NCI-H446 treated with DMSO at 0.1 percent for 48 hours (cell line): Measurements from ENCODE around the gene VPS54.
"Not testable (repeated sequence)": the region's sequence is repeated elsewhere in the genome, so short reads cannot be mapped to it uniquely, and the experiment has no call there.

ENCODE experiments used
- DNase-seq: peaks from one replicate; lab custom pipeline; 2025; lab: John Stamatoyannopoulos, UW

VPS54 gene

DNA sequence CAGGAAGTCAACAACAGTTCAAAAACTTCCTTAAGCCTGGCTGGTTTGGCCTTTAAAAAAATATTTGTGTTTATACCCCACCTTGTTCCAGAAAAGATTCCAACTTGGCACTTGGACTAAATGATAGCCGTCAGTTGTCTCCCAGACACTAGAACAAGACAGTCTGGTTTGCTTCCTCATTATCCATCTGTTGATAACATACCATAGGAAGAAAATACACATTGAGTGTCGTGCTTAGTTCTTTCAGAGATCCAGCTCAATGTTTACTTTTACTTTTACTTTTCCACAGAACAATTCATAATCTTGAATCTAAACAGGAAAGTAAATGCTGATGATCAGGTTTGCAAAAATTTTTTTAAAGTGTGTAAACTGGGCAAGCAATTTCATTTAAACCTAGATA is 2.4 kb upstream of the VPS54 start:
- DNase-seq = no peak

DNA sequence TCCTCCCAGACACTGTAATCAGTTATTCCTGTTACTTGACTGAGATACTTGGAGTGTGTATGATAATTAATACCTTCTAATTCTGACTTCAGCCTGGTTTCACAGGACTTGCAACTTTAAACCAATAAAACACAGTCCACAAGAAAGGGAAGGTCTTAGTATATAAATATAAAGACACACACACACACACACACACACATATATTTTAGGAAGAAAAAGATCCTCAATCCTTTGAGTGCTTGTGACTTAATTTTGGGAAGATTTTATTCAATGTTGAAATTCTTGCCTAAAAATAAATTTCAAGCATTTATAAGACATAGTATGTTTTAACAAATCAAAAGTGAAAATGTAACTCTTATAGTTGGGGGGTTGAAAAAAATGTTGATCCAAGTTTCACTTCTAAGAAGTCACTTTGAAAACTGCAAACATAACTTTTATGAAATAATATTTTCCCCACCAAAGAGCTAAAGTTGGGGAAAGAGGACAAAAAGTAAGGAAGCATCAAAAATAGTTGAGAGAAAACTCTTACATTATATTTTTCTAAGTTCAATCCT is 824 bp upstream of the VPS54 start:
- no peak for DNase-seq

DNA sequence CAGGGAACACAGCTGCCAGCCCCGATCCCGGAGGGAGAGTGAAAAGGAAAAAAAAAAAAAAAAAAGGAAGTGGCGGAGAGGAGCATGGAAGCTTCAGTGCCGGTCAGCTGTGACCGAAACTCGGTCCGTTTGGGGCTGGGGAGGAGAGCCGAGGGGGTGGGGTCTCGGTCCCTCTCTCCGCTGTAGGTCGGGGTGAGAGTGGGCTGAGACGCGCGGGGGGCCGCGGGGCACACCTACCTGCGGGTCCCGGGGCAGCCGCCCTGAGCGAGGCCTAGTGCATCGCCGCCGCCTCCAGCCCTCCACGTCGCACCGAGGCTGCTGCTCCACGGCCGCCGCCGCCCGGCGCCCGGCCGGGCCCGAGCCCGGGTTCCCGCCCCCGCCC is 536 bp downstream of the VPS54 start:
- DNase-seq = no peak

DNA sequence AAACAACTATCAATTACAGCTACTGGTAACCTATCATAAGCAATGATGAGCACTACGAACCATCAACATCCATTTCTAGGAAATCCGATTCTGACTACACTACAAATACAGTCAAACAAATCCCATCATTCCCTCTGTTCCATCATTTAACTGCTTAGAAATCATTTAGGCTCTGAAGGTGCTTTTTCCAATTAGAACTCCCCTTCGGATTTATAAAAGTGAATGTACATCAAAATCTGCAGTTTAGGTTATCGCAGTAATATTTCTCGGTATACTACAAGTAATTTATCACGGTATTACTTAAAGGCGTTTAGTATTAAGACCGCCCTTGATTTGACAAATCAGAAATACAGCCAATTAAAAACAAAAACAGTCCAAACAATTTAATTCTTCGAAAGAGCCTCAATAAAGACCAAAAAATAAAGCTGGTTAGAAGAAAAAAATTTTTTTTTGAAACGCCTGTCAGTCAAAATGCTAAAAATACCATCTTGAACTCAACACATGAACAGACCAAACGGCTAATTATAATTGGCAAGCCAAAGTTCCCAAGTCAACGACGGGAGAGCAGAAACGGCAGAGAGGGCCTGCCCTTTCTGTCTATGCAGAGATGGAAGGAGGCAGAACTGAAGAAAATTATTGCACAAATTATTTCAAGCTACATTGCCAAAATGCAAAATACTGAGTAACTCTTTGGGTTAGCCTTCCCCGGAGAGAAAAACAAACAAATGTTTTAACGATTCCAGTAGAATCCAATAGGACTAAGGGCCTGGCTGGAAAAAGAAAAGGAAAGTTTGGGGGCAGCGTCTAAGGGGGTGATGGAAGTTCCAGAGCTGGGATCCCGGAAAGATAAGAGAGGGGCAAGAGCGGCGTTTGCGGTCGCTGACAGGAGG is 1.2 kb downstream of the VPS54 start:
- DNase-seq = peak; percentile 9

DNA sequence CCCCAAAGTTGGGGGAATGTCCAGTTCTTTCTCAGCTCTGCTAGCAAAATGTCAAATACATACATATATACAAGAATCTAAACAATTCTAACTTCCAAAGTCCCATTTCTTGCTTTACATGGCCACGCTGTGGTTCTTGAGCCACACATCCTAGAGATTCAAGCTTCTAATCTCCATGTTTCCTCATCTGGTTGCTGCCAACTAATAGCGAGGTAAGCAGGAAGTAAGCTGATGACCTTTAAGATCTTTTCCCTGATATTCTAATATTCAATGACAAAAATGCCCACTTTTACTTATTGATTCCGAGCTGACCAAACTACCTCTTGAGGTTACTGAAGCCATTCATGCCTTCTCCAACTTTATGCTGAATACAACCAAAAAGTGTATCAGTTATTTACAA is 3.3 kb downstream of the VPS54 start:
- no peak for DNase-seq

DNA sequence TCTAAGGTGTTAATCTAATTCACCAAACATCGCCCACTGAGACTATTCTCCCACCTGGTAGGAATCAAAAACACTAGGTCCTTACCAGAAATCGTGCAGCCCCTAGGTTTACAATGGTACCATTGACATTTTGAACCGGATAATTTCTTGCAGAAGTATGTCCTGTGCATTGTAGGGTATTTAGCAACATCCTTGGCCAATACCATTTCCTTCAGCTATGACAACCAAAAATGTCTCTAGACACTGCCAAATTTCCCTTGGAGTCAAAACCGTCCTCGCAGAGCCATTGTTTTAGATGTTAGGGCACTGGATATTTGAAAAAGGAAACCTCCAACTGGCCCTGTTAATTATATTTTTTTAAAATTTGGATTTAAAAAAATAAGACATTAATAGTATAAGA is 3.8 kb downstream of the VPS54 start:
- no peak for DNase-seq

DNA sequence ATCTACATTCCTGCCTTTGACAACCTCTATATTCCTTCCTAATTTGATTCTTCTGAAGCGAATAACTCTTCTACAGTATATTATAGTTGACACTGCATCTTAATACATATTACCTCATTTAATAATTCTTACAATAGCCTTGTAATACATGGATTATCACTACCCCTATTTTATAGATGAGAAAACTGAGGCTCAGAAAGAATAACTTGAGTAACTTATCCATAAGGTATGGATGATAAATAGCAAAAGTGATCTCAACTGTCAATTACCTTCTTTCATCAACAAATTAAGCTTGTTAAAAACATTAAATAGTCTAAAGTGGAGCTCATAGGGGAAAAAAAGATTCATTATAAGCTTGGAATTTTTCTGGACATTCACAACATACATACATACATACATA is 4.6 kb downstream of the VPS54 start:
- DNase-seq = no peak

DNA sequence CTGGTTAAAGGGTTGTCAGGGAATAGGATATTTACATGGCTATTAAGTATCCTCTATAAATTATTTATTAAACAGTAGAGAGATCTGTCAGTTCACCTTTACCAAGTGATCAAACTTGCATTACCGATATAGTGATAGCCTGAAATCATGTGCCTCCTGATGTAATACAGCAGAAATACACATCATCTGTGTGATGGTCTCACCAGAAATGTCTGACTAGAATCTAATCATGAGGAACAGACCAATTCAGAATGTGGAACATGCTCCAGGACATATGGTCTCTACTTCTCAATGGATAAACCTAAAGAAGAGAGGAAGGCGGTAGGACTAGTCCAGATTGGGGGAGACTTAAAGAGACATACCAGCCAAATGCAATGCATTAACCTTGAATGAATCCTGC is 6.2 kb downstream of the VPS54 start:
- no peak for DNase-seq

DNA sequence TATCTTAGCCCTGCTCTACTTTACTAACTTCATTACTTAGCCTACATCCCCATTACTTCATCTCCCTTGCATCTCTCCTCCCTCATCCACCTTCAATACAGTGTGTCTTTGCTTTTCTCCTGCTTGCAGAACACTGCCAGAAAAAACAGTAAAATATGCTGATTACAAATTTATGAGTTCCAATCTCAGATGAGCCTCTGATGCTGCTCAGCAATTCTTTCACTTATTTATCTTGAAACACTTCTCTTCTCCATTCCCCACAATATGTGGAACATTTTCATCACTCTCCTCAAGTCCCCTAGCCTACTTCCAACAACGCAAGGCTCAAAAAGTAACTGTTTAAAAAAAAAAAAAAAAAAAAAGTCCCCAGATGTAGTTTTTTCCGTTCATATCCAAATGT is 7.1 kb downstream of the VPS54 start:
- no peak for DNase-seq

DNA sequence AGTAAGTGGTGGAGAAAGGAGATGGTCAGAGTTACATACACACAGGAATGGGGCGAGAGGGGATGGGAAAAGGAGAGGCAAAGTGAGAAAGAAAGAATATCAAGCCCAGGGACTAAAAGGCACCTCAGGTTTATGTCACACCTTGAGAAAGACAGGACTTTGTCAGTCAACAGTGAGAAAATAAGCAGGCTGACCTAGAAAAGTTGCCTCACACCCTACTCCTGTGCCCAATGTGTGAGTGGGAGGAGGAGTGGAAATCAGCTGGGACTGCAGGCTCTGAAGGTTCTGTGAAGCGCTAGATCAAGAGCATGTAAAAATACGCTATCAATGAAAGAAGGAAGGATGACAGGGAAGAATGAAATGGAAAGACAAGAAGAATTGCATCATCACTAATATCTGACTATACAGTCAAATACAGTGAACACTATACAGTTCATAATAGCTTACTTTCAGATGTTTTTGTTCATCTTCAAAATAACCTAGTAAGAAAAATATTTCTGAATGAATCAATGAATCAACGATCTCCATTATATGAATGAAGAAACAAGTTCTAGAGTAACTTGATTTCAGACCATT is 10.7 kb downstream of the VPS54 start:
- DNase-seq = no peak

DNA sequence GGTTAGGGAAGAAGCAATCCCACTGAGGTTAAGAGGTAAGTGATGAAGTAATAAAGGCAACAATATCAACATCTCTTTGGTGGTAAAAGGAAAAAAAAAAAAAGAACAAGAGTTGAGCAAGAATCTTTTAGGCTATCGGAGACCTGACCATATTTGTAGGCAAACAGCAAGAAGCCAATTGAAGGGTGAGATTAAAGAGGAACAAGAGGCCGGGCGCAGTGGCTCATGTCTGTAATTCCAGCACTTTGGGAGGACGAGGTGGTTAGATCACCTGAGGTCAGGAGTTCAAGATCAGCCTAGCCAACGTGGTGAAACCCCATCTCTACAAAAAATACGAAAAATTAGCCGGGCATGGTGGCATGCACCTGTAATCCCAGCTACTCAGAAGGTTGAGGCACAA is 11.3 kb downstream of the VPS54 start:
- no peak for DNase-seq

DNA sequence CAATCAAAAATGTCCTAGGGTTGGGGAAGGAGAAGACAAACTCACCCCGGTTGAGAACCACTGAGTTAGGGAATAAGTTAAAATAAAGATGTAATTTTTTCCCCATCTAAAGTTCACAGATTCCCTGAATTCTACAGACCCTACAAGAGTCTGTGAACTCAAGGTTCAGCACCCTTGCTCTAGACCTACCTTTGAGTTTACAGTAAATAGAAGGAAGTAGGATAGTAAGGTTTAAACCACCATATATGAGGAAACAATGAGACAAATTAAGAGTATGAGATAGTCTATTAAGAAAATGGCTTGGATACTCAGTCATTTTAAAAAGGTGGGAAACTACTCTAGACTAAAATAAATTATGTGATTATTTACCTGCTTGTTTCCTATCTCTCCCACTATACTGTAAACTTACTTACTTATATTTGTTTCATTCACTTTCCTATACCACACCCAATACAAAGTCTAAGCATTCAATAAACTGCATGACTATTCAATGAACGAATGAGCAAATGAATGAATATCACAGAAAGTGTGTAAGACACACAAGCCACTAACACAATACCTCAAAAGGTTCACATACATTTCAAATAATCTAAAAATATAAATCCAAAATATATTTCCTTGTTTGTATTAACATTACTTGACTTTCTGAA is 13.4 kb downstream of the VPS54 start:
- no peak for DNase-seq

DNA sequence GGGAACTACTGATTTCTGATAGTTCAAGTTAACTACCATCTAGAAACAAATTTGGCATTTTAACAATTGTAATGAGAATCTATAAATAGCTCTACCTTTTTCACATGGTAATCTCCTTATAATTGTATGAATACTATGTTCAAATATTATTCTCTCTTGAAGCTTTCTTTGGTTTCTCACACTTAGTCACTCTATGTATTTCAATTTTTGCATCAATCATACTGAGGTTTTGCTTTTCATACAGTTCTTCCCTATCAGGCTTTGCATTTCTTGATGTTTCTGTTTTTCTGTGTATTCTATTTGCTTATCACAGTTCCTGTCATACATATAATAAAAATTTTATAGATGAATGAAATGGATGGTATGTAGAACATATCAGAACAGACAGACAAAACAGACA is 16.0 kb downstream of the VPS54 start:
- no peak for DNase-seq

DNA sequence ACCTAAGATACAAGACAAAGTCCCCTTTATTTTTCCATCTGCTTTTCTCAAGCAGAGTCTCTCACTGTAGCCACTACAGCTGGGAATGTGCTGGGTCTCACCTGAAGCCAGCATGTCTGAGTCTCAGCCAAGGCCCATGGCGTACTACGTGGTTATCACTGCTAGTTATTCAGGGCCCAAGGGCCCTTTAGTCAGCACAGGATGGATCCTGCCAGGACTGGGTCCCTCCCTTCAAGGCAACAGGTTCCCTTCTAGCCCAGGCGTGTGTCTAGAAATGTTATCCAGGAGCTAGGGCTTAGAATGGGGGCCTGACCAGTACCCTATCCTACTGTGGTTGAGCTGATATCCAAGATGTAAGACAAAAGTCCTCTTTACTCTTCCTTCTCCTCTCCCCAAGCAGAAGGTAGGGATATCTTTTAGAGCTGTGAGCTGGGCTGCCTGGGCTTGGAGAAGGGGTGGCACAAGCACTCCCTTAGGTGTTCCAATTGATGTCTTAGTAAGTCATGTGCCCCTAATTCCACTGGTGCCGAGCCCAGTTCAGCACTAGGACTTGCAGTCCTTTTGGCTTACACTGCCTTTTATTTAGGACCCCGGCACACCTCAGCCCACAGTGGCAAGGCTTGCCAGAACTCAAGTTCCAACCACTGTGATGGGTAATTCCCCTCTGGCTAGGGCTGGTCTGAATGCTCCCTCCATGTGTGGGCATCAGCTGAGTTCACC is 17.7 kb downstream of the VPS54 start:
- no peak for DNase-seq

DNA sequence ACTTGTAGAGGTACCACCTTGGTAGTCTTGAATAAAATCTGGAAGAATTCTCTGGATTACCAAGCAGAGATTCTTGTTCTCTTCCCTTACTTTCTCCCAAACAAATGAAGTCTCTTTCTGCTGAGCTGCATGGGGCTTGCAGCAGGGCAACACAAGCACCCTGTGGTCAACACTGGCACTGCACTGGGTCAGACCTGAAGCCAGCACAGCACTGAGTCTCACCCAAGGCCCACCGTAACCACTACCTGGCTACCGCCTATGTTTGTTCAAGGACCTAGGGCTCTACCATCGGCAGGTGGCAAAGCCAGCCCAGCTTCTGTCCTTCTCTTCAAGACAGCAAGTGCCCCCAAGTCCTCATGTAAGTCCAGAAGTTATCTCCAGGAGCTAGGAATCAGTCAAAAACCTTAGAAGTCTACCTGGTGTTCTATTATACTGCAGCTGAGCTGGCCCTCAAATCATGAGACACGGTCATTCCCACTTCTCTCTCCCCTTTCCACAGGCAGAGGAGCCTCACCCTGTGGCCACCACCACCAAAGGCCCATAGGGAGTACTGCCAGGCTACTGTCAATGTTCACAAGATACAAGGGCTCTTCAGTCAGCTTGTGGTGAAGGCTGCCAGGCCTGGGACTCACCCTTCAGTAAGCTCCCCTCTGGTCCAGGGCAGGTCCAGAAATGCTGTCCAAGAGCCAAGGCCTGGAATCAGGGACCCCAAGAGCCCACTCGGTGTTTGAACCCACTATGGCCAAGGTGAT is 18.4 kb downstream of the VPS54 start:
- DNase-seq = no peak

DNA sequence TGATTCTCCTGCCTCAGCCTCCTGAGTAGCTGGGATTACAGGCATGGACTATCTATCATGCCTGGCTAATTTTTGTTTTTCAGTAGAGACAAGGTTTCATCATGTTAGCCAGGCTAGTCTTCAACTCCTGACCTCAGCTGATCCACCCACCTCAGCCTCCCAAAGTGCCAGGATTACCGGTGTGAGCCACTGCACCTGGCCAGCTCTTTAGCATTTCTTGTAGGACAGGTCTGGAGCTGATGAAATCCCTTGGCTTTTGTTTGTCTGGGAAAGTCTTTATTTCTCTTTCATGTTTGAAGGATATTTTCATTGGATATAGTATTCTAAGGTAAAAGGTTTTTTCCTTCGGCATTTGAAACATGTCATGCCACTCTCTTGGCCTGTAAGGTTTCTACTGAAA is 20.2 kb downstream of the VPS54 start:
- no peak for DNase-seq

DNA sequence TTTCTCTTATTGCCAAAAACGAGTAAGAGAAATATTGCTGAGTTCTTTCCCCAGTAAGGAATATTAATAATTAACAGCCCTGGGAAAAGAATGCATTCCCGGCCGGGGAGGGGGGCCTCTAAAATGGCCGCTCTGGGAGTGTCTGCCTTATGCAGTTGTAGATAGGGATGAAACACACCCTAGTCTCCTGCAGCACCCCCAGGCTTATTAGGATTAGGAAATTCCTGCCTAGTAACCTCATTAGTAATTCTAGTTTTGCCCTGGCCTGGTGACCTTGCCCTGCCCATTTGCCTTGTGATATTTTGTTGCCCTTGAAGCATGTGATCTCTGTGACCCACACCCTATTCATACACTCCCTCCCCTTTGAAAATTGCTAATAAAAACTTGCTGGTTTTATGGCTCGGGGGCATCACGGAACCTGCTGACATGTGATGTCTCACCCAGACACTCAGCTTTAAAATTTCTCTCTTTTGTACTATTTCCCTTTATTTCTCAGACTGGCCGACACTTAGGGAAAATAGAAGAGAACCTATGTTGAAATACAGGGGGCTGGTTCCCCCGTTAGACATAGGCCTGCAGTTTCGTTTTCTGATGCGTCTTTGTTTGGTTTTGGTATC is 22.5 kb downstream of the VPS54 start:
- not testable (repeated sequence) for DNase-seq

DNA sequence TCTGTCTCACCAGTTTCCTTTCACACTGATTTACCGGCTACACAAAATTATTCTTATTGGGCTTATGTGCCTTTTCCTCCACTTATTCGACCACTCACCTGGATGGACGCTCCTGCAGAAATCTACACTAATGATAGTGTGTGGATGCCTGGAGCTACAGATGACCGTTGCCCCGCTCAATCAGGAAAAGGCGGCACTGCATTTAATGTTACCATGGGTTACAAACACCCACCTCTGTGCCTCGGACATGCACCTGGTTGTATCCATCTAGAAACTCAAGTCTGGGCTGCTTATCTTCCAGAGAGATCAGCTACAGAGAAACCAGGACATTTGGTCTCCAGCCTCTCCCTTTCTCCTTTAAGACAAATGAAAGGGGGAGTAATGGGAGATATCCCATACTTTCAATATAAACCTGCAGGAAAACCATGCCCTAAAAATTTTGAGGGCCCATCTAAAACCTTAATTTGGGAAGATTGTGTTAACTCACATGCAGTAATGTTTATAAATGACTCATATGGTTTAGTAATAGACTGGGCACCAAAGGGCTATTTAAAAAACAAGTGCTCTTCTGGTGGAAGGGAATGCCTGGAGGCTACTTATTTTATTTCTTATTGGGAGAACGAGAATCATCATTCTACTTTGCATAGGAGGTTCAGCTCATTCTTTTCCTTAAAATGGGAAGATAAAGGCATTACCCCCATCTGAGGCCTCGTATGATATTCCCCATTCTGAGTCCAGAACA is 24.7 kb downstream of the VPS54 start:
- DNase-seq = not testable (repeated sequence)

DNA sequence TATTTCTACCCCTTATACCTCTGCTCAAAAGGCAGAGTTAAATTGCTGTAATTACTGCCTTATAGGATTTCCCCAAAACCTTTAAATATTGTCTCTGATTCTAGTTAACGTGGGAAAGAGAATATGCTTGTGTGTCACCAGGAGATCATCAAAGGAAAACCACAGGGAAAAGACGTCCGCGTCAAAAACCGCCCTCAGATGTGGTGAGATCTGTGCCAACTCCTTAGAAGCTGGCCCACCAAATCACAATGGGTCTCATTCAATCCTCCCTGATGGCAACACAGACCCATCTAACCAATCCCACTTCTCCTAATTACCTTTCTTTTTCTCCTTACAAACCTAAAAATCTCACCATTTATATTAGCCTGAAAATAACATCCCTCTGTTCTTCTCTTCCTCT is 25.4 kb downstream of the VPS54 start:
- DNase-seq = no peak

DNA sequence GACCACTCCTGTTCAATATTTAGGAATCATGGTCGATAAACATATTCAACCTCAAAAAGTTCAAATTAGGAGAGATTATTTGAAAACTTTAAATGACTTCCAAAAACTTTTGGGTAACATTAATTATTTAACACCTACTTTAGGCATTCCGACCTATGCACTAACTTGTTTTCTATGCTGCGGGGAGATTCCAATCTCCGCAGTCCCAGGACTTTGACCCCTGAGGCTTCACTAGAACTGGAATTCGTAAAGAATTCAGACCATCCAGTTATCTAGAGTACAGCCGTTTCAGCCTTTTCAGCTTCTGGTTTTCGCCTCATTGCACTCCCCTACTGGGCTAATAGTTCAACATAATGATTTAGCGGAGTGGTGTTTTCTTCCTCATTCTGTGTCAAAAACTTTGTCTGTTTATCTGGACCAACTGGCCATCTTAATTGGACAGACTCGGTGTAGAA is 26.1 kb downstream of the VPS54 start:
- not testable (repeated sequence) for DNase-seq
